GM19328 (cell line): ENCODE results near the gene GOLIM4.
"Not testable (repeated sequence)": the region's sequence is repeated elsewhere in the genome, so short reads cannot be mapped to it uniquely, and the experiment has no call there.

ENCODE experiments used
- ATAC-seq: cut with Tn5 transposase; IDR thresholded peaks from one replicate; pipeline ENCODE4 v1.9.1; 2021; ENCODE audit warnings: mild to moderate bottlenecking, moderate library complexity; ENCODE audit not compliant: unreplicated experiment

The GOLIM4 gene

DNA sequence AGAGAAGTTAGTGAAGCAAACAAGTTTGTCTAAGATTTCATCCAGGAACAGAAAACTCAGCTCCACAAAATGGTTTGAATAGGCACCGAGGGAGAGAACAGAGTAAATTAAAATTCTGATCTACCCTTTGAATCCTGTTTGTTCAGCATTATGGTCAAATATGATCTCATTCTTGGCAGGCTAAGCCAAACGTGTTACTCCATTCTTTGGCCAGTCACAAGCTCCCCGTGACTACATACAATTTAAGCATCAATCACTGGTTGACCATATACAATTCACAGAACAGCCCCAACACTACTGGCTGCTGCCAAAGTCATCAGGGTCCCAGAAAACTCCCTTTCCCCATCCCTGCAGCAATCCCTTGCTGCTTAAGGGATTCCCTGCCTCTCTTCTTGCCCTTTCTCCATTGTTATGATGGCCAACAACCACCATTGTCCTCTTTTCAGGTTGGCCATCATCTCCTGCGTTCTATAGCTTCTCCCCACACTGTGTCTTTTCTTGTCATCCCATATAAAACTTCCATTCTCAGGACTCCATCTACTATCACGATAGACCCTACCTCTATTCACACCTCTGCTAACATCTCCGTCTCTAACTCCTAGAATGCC lies 46.3 kb downstream of the GOLIM4 start:
- ATAC-seq: no peak

DNA sequence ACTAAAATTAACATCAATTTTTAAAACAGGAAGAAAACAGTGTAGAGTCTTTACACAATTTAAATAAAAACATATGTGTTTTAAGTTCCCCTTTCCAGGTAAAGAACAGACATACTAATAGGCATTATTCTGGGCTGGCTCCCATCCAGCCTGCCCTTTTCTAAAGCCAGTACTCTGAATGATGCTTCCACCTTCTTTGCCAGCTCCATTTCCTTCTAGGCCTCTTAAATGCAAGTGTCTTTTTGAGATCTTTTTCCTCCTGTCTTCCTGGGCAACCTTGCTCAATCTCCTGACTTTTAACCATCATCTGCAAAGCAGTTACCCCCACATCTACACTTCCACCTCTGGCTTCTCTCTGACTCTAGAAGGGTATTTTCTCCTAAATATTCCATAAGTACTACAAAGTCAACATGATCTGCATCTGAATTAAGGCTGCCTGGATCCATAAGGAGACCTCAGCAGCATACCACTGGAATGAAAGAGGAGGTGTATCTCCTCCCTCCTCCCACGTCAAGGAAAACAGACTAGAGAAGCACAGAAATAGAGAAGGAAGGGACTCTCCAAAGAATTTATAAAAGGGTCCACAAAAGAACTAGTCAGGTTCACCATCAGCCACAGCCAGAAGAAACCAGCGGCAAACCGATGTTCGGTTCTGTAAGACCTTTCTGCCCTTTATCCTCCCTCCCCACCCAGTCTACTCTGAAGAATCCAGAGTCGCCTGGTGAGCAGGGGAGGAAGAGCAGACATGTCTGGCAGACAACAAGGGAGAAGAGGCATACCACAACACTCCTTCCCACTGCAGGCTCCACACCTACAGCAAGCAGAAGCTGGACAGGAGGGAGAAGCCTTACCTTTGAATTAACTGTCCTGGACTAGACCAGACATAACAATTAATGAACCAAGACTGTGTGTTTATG lies 47.1 kb downstream of the GOLIM4 start:
- ATAC-seq: no peak

DNA sequence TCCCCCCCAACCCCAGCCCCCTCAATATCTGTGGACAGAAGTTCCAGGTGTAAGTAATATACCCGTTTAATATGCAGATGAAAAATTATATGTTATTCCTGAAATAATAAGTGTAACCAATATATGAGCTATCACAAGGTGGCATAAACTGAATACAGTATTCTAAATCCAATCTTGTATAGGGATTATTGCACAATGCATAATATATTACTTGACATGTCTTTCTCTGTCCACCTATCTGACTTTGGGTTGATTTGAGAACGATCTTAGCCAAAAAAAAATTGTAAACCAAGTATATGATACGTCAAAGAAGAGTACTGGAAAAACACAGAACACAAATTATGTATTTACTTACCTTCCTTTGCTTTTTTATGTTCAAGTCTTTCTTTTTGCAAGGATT lies 47.8 kb downstream of the GOLIM4 start:
- no peak for ATAC-seq

DNA sequence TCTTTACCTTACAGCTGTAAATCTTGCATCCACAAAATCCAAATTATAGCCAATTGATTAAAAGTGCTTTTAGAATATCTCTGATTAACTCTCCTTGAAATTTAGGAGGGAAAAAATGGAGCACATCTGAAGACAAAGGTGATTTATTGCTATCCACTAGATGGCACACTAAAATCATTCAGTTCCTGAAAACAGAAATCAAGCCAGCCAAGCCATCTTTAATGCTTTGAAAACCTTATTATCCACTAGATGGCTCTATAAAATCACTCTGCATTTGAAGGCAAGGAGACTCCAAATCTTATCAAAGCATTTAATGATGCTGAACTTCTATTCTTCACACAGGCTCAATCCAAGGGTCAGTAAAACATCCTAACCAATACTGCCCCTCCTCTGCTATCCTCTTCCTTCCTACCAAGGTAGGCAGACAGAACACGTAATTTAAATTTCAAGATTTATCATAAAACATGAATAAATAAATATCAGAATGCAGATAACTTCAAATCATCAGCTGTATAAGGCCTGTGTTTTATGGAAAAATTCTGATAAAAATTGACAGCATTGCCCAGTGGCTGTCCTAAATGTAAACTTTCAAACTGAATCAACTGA lies 48.4 kb downstream of the GOLIM4 start:
- peak; percentile 57 for ATAC-seq

DNA sequence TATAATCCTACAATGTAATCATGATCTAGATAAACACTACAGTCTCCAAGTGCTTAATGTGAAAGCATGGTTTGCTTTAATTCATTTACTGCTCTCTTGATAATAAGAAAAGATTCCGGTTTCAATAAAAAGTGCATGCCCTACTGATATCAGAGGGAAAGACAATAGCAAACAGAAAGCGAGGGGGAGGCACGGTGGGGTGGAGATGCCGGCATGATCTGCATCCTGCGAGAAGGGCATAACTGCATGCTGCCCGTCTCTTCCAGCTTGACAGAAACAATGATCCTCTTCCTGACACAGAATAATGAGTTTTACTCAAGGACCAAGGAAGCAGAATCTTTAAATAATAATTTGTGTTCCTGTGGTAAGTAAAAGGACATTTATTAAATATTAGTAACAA lies 51.7 kb downstream of the GOLIM4 start:
- no peak for ATAC-seq

DNA sequence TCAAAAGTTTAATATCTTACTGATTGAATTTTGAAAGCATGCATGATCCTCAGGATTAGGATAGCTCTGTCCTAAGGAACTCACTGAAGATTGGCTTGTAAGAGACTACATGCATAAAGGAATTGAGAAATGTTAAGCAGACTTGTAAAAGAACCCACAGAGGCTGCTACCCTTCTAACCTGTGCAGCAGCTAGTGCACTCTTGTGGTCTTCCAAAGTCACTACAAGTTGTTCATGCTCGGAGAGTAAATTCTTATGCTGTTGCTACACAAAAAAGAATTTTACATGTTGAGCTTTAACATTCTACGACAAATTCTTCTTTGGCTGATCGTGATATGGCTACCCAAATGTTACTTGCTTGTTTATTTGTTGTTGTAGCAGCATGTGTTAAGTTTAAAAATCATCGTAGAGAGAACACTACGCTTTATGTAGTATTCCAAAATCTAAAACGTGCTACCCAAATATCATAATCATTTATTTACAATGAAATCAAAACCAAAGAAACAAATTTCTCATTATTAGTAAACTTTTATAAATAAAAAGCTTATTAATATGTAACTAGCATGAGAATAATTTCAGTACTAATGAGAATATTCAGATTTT lies 55.0 kb downstream of the GOLIM4 start:
- ATAC-seq: peak; percentile 55

DNA sequence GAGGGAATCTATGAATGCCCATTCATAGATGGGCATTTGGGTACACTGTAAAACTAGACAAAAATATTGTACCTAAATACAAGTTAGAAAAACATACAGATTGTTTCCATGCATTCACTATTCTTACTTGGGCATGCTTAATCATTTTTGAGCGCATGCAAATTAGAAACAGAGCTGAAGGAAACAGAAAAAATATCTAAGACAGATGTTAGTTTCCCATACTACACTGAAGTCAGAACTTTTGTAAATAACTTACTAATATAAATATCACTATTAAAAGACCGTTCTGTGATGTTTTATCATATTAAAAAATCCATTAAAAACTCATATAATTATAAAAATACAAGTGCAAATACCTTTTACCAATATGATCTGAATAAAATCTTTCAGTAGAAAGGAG lies 58.7 kb downstream of the GOLIM4 start:
- ATAC-seq: no peak

DNA sequence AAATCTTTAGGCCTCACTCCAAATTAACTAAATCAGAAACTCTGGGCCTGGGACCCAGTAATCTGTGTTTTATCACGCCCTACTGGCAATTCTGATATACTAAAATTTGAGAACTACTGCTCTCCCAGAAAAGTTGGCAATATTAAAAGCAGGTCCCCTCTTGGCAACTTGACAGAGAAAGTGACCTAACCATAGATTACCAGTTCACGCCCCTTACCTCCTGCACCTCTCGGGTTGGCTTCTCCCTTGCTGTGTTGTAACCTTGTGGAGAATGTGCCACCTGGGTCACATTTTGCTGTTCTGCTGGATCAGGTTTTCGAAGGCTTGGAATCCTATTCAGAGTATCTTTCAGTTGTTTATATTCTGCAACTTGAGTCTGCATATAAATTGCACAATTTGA lies 59.1 kb downstream of the GOLIM4 start:
- ATAC-seq: no peak

DNA sequence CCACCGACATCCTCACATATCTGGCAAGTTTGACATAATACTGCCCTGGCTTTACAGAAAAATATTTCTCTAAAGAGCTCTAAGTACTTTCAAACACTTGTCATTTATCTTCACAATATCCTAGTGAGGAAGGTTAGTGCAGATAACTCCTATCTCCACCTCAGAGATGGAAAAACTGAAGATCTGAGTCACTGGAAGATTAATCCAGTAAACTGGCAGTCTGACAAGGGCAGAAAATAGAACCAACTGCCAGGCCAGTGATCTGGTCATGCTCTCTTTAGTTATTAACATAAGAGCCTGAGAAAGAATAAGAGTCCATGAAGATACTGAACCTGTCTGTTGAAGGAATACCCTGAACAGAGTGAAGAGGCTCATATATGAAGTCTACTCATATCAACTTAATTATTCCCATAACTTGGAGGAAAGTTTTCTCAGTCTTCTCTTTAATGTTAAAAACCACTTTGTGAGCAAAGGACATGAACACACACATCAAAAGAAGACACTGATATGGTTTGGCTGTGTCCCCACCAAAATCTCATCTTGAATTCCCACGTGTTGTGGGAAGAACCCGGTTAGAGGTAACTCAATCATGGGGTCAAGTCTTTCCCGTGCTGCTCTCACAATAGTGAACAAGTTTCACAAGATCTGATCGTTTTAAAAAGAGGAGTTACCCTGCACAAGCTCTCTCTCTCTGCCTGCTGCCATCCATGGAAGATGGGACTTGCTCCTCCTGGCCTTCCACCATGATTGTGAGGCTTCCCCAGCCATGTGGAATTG lies 61.4 kb downstream of the GOLIM4 start:
- ATAC-seq: no peak

DNA sequence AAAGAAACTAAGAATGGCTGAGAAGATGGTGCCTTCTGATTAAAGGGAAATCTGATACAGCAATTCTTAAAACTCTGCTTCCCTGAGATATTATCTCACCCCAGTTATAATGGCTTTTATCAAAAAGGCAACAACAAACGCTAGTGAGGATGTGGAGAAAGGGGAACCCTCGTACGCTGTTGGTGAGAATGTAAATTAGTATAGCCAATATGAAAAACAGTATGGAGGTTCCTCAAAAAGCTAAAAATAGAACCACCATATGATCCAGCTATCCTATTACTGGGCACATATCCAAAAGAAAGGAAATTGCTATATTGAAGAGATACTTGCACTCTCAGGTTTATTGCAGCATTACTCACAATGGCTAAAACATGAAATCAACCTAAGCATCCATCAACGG lies 65.1 kb downstream of the GOLIM4 start:
- no peak for ATAC-seq

DNA sequence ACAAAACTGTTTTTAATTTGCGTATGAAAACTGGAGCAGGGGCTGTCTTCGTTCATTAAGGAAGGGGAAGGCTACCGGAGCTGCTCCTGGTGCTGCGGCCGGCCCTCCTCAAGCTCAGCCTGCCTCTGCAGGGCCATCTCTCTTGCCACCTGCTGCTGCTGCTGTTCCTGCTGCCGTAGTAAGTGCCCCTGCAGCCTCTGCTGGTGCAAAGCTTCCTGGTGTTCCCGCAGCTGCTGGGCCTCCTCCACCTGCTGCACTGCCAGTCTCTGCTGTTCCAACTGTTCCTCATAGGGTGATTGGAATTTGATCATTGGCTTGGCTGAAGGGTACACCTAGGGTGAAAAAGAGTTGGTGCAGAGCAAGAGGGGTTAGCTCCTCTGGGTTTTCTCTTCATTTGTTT lies 66.0 kb downstream of the GOLIM4 start:
- ATAC-seq: no peak

DNA sequence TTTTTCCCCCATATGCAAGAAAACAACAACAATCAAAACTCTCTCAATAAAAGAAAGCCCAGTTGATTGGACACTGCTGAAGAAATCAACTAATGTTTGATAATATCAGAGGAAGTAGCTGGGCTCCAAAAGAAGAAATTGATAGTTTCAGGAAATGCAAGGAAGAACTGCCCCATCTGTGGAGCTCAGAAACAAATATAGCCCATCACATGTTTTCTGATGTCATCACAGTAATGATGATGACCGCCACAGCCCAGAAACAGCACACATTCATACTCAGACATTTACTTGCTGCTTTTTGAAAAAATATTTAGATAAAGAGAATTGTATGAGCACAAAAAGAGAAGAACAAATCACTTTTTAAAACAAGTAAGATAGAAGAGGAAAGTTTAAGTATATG lies 67.6 kb downstream of the GOLIM4 start:
- ATAC-seq: no peak

DNA sequence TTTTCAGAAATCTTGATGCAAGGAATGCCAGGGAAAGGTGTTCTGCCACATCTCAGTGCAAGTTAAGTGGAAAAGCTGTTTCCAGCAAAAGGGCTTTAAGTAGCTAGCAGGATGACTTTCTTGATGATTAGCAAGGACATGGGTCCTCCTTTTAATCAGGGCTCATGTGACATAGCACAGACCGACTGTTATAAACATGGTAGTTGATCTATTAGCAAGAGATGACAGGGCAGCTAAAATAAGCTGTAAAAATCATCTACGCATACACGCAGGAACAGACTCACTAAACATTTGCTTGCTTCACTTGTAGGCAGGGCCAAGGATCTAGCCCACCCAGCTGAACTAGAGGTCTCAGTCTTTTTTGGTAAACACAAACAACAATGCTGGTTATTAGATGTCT lies 69.0 kb downstream of the GOLIM4 start:
- ATAC-seq: no peak

DNA sequence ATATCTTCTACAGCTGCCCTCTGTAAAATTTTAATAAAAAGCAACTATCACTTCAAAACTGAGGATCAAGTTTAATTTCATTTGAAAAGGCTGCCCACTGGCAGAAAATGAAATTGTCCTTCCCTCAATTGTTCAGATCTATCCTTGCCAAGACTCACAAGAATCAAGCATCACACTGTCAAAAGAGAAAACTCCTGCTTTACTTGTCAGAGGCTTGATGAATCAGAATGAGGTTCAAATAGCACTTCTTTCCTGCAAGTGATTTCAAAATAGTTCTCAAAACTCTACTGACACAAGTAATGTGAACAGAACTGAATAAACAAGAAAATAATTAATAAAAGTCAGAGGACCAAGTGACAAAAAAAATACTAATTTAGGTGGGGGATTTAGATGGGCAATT lies 70.6 kb downstream of the GOLIM4 start:
- ATAC-seq: no peak

DNA sequence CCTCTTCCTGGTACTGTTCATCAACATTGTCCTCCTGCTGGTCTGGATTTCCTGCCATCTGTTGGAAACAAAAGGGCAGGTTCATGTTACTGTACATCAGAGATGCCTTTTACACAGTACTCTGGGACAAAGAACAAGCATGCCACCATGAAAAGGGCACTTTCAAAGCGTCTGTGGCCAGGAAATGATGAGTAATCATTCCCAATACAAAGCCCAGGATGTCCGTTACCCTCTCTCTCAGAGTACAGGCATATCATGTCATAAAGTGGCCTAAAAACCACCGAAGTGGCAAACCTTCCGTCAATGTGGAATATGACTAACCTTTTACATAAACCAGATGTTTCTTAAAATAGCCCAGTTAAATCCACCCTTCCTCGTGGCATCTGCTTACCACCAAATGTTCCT lies 71.2 kb downstream of the GOLIM4 start:
- no peak for ATAC-seq

DNA sequence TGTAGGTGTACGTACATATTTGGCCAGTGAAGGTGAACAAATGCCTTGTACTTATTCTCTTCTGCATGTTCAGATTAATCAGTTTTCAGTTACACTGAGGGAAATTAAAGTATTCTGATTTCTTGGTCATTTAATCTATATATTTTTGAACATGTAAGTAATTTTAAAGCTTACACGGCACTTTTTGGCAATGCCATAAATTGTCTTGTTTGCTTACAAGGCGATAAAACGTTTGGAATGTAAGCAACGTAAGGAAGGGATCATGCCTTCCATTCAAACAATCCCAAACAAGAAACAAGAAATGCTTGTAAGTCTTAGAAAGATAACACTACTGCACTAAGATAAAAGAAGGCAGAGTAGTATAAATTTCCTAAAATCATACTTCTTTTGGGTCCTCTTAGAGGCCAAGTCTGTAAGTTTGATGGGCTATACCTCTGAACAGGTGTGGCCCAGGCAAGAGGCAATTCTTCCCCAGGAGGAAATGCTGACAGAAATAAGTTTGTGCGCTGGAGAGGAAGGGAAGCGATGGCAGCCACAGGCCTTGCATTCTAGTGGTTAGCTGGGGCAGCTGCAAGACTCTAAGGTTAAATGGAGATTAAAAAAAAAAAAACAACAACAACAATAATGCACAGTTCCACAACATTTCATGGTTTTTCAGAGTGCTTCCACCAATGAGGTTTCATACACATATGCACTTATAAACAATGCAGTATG lies 73.8 kb downstream of the GOLIM4 start:
- ATAC-seq: no peak

DNA sequence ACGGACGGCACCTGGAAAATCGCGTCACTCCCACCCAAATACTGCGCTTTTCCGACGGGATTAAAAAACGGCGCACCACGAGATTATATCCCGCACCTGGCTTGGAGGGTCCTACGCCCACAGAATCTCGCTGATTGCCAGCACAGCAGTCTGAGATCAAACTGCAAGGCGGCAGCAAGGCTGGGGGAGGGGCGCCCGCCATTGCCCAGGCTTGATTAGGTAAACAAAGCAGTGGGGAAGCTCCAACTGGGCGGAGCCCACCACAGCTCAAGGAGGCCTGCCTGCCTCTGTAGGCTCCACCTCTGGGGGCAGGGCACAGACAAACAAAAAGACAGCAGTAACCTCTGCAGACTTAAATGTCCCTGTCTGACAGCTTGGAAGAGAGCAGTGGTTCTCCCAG lies 84.4 kb downstream of the GOLIM4 start:
- not testable (repeated sequence) for ATAC-seq

DNA sequence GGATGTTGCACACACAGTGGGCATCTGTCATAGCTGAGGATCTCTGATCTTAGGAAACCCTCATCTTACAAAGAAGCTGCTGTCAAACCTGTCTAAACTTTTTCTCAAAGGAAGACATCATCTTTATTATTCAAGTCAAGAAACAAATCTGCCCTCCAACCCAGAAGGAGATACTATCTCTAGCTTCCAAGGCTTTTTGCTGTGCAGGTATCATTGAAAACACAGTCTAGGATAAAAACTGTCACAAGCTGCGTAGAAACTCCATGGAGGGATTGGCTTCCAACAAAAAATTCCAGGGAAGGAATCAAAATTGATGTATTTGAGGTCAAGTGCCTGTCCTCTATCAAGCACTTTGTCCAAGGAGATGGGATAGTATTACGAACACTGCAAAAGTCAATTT lies 89.1 kb downstream of the GOLIM4 start:
- no peak for ATAC-seq

DNA sequence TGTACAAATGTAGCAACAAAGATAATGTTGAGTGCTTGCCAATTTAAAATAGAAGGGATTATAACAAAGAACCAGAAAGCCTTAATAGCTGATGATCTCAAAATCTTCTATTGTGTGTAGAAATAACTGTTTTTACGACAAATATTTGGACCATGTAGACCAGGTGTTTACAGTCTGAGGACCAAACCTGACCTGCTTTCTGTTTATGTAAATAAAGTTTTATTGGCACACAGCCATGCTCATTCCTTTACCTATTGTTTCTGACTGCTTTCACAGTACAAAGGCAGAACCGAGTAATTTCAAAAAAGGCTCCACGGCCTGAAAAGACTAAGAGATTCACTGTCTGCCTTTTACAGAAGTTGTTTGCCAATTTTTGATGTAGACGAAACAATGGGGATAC lies 91.8 kb downstream of the GOLIM4 start:
- ATAC-seq: no peak

DNA sequence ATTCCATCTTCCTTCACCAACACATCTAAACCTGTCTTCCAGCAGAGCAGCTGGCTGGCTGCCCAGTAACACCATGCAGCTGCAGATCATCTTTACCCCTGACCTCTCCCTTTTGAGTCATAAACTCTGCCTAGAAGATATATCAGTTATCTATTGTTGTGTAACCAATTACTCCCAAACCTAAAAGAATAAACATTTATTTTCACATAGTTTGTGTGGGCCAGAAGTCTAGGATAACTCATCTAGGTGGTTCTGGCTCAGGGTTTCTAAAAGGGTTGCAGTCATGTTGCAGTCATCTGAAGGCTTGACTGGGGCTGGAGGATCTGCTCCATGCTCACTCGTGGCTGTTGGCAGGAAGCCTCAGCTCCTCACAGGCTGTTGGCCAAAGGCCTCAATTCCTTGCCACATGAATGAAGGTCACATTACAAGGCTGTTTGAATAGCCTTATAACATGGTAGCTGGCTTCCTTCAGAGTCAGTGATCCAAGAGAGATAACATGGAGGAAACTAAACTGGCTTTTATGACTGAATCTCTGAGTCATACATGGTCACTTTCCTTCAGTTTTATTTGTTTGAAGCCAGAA lies 92.8 kb downstream of the GOLIM4 start:
- no peak for ATAC-seq
